SJSA1 (cell line): ENCODE results near the gene CALML4. TPM values are rescaled to one million over a fixed set of nuclear protein-coding genes. Genes with fewer than 3 reads are reported as not detected.
"Not testable (repeated sequence)": the region's sequence is repeated elsewhere in the genome, so short reads cannot be mapped to it uniquely, and the experiment has no call there.

Source experiments
- DNase-seq, 2 experiments: peaks; one replicate each; pipeline ENCODE4 v3.0.0-alpha.2; 2015 to 2020; ENCODE audit warnings: low spot score in 2 of 2, low read depth in 1 of 2
- H3K27ac ChIP-seq: fragments of 250-450 bp; sonication (Bioruptor Pico); 2 replicates; pipeline ENCODE4 v1.5.1; 2020; ENCODE audit warnings: mild to moderate bottlenecking, moderate library complexity
- H3K27me3 ChIP-seq: fragments of 250-450 bp; sonication (Bioruptor Pico); replicated peaks from 2 replicates; pipeline ENCODE4 v1.5.1; 2020; ENCODE audit warnings: mild to moderate bottlenecking, moderate library complexity
- H3K36me3 ChIP-seq: fragments of 250-450 bp; sonication (Bioruptor Pico); 2 replicates; pipeline ENCODE4 v1.5.1; 2020; ENCODE audit warnings: mild to moderate bottlenecking
- H3K4me1 ChIP-seq: fragments of 250-450 bp; sonication (Bioruptor Pico); replicated peaks from 2 replicates; pipeline ENCODE4 v1.6.1; 2021; ENCODE audit warnings: mild to moderate bottlenecking
- H3K4me3 ChIP-seq: fragments of 250-450 bp; sonication (Bioruptor Pico); 2 replicates; pipeline ENCODE4 v1.5.1; 2020; ENCODE audit warnings: mild to moderate bottlenecking
- H3K9me3 ChIP-seq: fragments of 250-450 bp; sonication (Bioruptor Pico); replicated peaks from 2 replicates; pipeline ENCODE4 v1.5.1; 2020; ENCODE audit warnings: mild to moderate bottlenecking
- total RNA-seq: library from RNA; depleted of rRNA; stranded (reverse); fragments of >200 nt; shearing (Covaris generic); gene quantifications from 2 replicates; pipeline ENCODE4 v1.2.3, GENCODE V29; 2014

CALML4 gene
- total RNA-seq, 1 experiment from 2014 or later = 2.1 TPM

GRCh38 chr15:68220489-68220888 lies 15.4 kb upstream of the CALML4 start:
- H3K4me3 ChIP-seq = no peak overlapping the region

DNA sequence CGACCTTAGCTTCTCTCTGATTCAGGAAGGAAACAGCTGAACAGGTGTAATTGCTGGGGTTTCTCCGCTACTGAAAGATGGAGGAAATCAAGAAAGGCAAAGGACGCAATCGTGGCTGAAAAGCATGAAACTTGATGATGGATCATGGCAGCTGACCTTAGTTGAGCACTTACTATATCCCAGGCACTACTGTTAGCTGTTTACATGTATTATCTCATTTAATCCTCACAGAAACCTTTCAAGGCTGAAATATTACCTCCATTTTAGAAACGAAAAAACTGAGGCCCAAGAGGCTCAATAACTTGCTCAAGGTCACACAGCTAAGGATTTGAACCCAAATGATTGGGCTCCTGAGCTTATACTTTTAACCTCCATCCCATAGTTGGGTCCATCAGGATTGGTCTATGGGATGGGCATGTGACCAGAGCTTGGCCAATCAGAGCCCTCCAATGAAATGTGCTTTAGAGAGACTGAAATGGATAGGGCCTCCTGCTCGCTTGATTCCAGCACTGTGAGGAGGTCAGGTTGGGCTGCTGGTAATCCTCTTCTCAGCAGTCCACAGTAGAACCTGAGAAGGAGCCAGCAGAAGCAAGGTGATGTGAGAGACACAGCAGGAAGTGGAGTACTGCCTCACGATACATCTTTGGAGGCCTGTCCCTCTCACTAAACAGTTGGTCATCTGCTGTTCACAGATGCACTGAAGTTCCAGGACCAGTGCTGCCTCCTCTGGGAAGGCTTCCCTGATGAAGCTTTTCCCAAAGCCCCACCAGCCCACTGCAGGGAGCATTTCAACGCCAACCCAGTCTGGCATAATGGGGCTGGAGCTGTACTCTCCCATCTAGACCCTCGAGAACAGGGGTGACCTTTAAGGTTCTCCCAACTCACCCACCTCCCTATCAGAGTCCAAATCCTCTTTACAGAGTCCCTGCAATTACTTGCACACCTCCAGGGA lies 14.0 kb upstream of the CALML4 start:
- Histone ChIP-seq H3K36me3 (peaks cover 36% of the 10 kb centered on the region), H3K4me1 (no peaks in the 10 kb centered on the region), H3K9me3 (no peaks in the 10 kb centered on the region), H3K27me3 (no peaks in the 10 kb centered on the region), H3K27ac (no peak overlapping the region), H3K4me3 (no peak overlapping the region)
- DNase-seq = peak in 1 of 2 experiments; percentile 15

More at GRCh38 chr15:68220489-68220888, 15.4 kb upstream of the CALML4 start:
- DNase-seq = no peak
- Histone ChIP-seq H3K27me3 (no peaks in the 10 kb centered on the region), H3K9me3 (no peaks in the 10 kb centered on the region), H3K27ac (no peak overlapping the region), H3K36me3 (peaks cover 32% of the 10 kb centered on the region), H3K4me1 (no peaks in the 10 kb centered on the region)

GRCh38 chr15:68218331-68218730 lies 13.2 kb upstream of the CALML4 start:
- no peak overlapping the region for H3K4me3 ChIP-seq
- no peaks in the 10 kb centered on the region for H3K4me1 ChIP-seq
- H3K9me3 ChIP-seq = no peaks in the 10 kb centered on the region
- no peaks in the 10 kb centered on the region for H3K27me3 ChIP-seq
- H3K27ac ChIP-seq = no peak overlapping the region
- peaks cover 38% of the 10 kb centered on the region for H3K36me3 ChIP-seq
- DNase-seq = peak in 1 of 2 experiments; percentile 25

- Histone ChIP-seq H3K9me3 (no peaks in the 10 kb centered on the region), H3K27ac (no peak overlapping the region), H3K27me3 (no peaks in the 10 kb centered on the region), H3K36me3 (peaks cover 38% of the 10 kb centered on the region), H3K4me3 (no peak overlapping the region), H3K4me1 (no peaks in the 10 kb centered on the region)
- DNase-seq = no peak
Observed at GRCh38 chr15:68217341-68217740, 12.2 kb upstream of the CALML4 start.

GRCh38 chr15:68214838-68215254 lies 9.7 kb upstream of the CALML4 start:
- Histone ChIP-seq H3K4me3 (no peak overlapping the region), H3K4me1 (peaks cover 7% of the 10 kb centered on the region), H3K27me3 (no peaks in the 10 kb centered on the region), H3K36me3 (peaks cover 59% of the 10 kb centered on the region), H3K9me3 (no peaks in the 10 kb centered on the region), H3K27ac (no peak overlapping the region)
- DNase-seq = no peak

- Histone ChIP-seq H3K4me1 (peaks cover 7% of the 10 kb centered on the region), H3K27me3 (no peaks in the 10 kb centered on the region), H3K36me3 (peaks cover 58% of the 10 kb centered on the region), H3K9me3 (no peaks in the 10 kb centered on the region), H3K27ac (no peak overlapping the region), H3K4me3 (no peak overlapping the region)
- DNase-seq = peak in 1 of 2 experiments; percentile 30
Observed at GRCh38 chr15:68213991-68214837, 9.1 kb upstream of the CALML4 start.

GRCh38 chr15:68213491-68213845 lies 8.3 kb upstream of the CALML4 start:
- H3K4me1 ChIP-seq, H3K27ac ChIP-seq, H3K9me3 ChIP-seq, H3K4me3 ChIP-seq, DNase-seq, H3K27me3 ChIP-seq: not testable (repeated sequence)
- peaks cover 52% of the 10 kb centered on the region for H3K36me3 ChIP-seq

DNA sequence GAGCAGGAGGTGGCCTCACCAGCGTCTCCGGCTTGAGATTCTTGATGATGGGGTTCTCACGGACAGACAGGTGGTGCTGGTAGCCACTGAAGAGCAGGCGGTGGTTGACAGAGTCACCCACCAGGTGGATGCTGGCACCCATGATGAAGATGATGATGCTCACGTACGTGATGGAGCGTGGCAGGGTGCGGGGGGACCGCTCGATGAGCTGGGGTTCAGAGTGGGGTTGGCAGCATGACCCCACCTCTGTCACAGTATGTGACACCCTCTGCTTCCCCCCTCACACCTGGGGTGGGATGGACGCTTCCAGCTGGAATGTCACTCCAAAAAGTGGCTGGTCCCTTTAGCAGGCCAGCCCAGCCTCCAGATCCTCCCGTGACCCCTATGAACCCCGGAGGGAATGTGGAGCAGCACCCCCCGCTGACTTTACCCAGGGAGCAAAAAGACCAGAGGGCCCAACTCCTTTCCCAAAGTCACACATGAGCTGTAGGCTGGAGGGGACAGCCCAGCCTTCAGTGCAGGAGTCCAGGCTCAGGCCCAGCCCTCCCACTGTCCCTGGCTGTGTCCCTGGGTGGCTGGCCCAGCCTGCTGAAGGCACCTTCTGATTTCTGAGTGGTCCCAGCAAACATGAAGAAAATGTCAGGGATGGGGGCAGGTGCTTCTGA lies 6.7 kb upstream of the CALML4 start:
- DNase-seq = peak in 1 of 2 experiments; percentile 22
- no peaks in the 10 kb centered on the region for H3K27me3 ChIP-seq
- no peak overlapping the region for H3K27ac ChIP-seq
- H3K4me3 ChIP-seq = no peak overlapping the region
- no peaks in the 10 kb centered on the region for H3K9me3 ChIP-seq
- peaks cover 53% of the 10 kb centered on the region for H3K36me3 ChIP-seq
- H3K4me1 ChIP-seq = peaks cover 7% of the 10 kb centered on the region

- Histone ChIP-seq H3K9me3 (no peaks in the 10 kb centered on the region), H3K4me1 (peaks cover 7% of the 10 kb centered on the region), H3K27ac (no peak overlapping the region), H3K36me3 (peaks cover 48% of the 10 kb centered on the region), H3K4me3 (no peak overlapping the region), H3K27me3 (no peaks in the 10 kb centered on the region)
- DNase-seq = peak in 1 of 2 experiments; percentile 65
Observed at GRCh38 chr15:68210821-68211655, 5.9 kb upstream of the CALML4 start.

DNA sequence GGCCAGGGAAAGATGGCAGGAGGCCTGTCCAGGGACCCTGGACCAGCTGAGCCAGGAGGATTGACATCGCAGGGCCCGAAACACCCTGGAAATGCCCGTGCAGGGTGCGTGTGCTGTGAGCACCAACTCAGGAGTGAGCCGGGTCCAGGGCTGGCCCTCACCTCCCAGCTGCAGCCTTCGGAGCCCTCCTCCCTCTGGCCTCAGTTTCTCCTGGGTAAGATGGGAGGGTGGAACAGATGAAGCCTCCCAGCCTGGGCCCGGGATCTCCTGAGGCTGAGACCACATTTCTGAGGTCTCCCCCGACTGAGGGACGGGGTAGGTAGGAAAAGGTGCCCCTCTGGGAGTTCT lies 5.3 kb upstream of the CALML4 start:
- no peaks in the 10 kb centered on the region for H3K9me3 ChIP-seq
- DNase-seq = no peak
- H3K36me3 ChIP-seq = peaks cover 51% of the 10 kb centered on the region
- H3K27ac ChIP-seq = no peak overlapping the region
- H3K4me3 ChIP-seq = no peak overlapping the region
- no peaks in the 10 kb centered on the region for H3K27me3 ChIP-seq
- peaks cover 7% of the 10 kb centered on the region for H3K4me1 ChIP-seq

DNA sequence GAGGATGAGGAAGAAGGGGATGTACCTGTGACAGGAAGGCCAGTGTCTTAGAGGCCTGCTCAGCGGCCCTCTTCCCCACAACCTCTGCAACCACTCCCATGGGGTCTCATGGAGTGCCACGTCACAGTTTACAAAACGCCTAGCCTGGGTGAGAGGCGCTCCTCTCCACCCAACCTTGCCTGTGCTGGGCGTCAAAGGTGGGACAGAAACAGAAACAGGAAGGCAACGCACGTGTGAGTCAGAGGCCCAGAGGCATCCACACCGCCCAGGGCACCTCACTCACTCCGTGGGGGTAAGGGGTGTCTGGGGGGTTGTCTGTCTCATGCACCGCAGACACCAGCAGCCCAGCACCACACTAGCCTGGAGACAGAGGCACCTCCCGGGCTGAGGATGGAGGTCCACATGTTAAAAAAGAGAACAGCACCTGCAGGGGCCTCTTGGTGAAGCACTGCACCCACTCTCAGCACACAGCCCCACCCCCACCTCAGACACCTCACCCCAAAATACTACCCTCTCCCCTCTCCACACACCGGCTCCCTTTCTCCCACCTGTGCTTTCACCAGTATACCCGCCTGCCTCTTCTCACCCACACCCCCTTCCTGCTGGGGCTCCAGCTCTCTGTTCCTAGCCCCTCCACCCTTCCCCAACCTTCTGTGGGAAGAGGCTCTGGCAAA lies 4.7 kb upstream of the CALML4 start:
- peaks cover 7% of the 10 kb centered on the region for H3K4me1 ChIP-seq
- H3K27me3 ChIP-seq = no peaks in the 10 kb centered on the region
- DNase-seq = no peak
- no peak overlapping the region for H3K4me3 ChIP-seq
- no peak overlapping the region for H3K27ac ChIP-seq
- H3K9me3 ChIP-seq = no peaks in the 10 kb centered on the region
- H3K36me3 ChIP-seq = peaks cover 47% of the 10 kb centered on the region

GRCh38 chr15:68209272-68209671 lies 4.1 kb upstream of the CALML4 start:
- no peaks in the 10 kb centered on the region for H3K9me3 ChIP-seq
- no peak overlapping the region for H3K4me3 ChIP-seq
- peaks cover 47% of the 10 kb centered on the region for H3K36me3 ChIP-seq
- no peak overlapping the region for H3K27ac ChIP-seq
- peaks cover 7% of the 10 kb centered on the region for H3K4me1 ChIP-seq
- no peak for DNase-seq
- no peaks in the 10 kb centered on the region for H3K27me3 ChIP-seq
